OCI-M2 (cell line): ENCODE results near the gene ABCC11.
"Not testable (repeated sequence)": the region's sequence is repeated elsewhere in the genome, so short reads cannot be mapped to it uniquely, and the experiment has no call there.

Source experiments
- DNase-seq: peaks from one replicate; lab custom pipeline; 2025; ENCODE audit not compliant: unreplicated experiment; lab: John Stamatoyannopoulos, UW

ABCC11 gene

GRCh38 chr16:48250520-48251278, 3.4 kb upstream of the ABCC11 start:
- DNase-seq, result no peak

- DNase-seq, result no peak
Measured at GRCh38 chr16:48246066-48246465, 1.3 kb downstream of the ABCC11 start.

- DNase-seq, result no peak
Measured at GRCh38 chr16:48244863-48245195, 2.5 kb downstream of the ABCC11 start.

DNA sequence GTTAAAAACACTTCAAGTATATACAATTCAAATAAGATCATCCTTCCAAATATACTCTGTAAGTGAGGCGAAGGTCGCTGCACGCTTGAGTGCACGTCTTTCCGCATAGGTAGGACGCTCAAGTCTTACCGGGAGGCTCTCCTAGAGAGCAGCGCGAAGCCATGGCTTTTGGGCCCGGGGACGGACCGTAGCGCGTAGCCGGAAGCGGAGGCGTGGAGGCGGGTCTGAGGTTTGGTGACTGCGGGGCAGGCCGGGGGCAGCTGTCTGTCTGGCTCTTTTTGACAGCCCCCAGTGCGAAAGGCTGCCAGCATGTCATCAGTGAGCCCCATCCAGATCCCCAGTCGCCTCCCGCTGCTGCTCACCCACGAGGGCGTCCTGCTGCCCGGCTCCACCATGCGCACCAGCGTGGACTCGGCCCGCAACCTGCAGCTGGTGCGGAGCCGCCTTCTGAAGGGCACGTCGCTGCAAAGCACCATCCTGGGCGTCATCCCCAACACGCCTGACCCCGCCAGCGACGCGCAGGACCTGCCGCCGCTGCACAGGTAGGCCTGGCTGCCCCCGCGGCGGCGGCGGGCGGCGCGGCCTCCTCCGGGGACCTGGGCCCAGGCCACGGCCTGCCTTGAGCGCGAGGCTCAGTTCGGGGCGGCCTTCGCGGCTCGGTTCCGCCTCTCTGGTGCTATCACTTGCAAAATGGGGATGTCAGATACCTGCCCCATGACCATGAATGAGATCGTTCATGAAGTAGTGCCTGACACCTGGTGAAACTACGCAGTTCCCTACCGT, 3.1 kb downstream of the ABCC11 start, which contains the start of gene LONP2:
Gene LONP2 (plus strand): TSS at position 221 of the 783 bp plus-strand sequence. CDS start 89 bp downstream, at position 310.
- DNase-seq, result peak; percentile 49

DNA sequence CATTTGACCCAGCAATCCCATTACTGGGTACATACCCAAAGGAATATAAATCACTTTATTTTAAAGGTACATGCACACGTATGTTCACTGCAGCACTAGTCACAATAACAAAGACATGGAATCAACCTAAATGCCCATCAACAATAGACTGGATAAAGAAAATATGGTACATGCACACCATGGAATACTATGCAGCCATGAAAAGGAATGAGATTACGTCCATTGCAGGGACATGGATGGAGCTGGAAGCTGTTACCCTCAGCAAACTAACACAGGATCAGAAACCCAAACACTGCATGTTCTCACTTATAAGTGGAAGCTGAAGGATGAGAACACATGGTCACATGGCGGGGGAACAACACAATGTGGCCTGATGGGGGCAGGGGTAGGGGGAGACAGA, 7.2 kb downstream of the ABCC11 start:
- not testable (repeated sequence) for DNase-seq

- no peak for DNase-seq
Measured at GRCh38 chr16:48236286-48236685, 11.1 kb downstream of the ABCC11 start.

- DNase-seq, result no peak
Measured at GRCh38 chr16:48235556-48236136, 11.7 kb downstream of the ABCC11 start.

GRCh38 chr16:48235058-48235555, 12.2 kb downstream of the ABCC11 start:
- no peak for DNase-seq

- no peak for DNase-seq
Measured at GRCh38 chr16:48234630-48235029, 12.7 kb downstream of the ABCC11 start.

GRCh38 chr16:48232493-48233040, 14.8 kb downstream of the ABCC11 start:
- DNase-seq, result no peak

DNA sequence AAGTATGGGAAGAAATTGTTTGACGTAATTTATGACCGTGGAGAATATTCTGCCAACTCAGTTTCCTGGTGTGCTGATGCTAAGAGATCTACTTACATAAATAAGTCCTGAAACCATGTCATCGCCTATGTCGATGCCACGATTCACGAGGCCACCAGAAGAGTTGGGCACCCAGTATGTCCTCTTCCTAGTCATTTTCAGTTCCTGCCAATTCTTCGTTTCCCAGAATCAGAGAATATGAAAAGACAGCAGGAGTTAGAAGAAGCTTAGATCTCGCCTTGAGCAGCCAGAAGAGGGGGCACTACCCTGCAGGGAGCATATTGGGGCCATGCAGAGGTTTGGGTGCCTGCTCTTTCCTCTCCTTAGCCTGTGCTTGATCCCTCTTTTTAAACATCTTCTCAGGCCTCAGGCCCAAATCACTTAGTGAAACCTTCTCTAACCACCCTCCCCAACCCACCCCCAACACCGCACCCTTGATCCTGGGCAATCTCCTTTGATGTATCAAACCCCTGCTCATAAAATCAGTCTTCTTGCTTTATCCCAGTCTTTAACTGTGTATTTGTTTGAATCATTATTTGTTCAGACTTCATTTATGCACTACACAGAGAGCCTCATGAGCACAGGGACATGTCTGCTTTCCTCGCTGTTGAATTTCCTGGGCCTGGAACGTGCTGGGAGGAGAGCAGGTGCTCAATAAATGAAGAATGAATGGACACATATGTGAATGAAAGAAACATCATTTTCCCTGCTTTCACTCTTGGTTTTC, 15.4 kb downstream of the ABCC11 start:
- DNase-seq, result no peak

GRCh38 chr16:48225456-48225855, 21.9 kb downstream of the ABCC11 start:
- DNase-seq, result no peak

- DNase-seq, result no peak
Measured at GRCh38 chr16:48223490-48223889, 23.8 kb downstream of the ABCC11 start.

- DNase-seq, result no peak
Measured at GRCh38 chr16:48220891-48221290, 26.4 kb downstream of the ABCC11 start.

DNA sequence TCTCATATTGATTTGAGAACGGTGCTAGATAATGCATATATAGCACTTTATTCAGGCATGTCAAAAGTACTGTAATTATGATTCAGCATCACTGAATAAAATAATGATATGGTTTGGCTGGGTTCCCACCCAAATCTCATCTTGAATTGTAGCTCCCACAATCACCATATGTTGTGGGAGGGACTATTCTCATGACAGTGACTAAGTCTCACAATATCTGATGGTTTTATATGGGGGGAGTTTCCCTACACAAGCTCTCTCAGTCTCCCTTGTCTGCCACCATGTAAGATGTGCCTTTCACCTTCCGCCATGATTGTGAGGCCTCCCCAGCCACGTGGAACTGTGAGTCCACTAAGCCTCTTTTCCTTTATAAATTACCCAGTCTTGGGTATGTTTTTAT, 28.9 kb downstream of the ABCC11 start:
- DNase-seq, result no peak

- no peak for DNase-seq
Measured at GRCh38 chr16:48217708-48218107, 29.6 kb downstream of the ABCC11 start.

GRCh38 chr16:48215738-48216137, 31.6 kb downstream of the ABCC11 start:
- DNase-seq, result no peak

DNA sequence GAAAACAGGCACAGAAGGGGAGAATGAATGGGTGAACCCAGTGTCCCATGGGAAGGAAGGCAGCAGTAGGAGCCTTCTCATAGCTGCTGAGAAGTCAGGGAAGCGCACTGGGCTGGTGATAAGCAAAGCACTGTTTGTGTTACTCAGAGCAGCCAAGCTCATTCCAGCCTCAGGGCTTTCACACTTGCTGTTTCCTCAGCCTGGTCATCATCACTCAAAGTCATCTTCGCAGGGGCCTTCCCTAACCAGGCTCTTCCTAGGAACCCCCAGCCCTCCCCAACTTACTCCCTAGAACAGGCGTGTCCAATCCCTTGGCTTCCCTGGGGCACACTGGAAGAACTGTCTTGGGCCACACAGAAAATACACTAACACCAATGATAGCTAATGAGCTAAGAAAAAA, 35.3 kb downstream of the ABCC11 start:
- no peak for DNase-seq

GRCh38 chr16:48210747-48211146, 36.6 kb downstream of the ABCC11 start:
- no peak for DNase-seq

GRCh38 chr16:48206594-48207242, 40.6 kb downstream of the ABCC11 start:
- DNase-seq, result no peak
